GM12891 (cell line): ENCODE results near the gene IZUMO1.

ENCODE experiments used
- POLR2A ChIP-seq: IDR thresholded peaks from 2 replicates; pipeline ENCODE4 v1.6.1; 2011; ENCODE audit warnings: low read depth, low read length, control low read depth
- POLR2AphosphoS5 ChIP-seq: IDR thresholded peaks from 2 replicates; pipeline ENCODE4 v1.6.1; 2011; ENCODE audit warnings: low read depth, low read length, control low read depth
- SPI1 ChIP-seq: IDR thresholded peaks from 2 replicates; pipeline ENCODE4 v1.6.1; 2011; ENCODE audit warnings: low read depth, low read length, control low read depth
- TAF1 ChIP-seq: IDR thresholded peaks from 2 replicates; pipeline ENCODE4 v1.6.1; 2011; ENCODE audit warnings: low read depth, low read length, control low read depth

- TF ChIP-seq POLR2AphosphoS5, result no peak
- TF ChIP-seq POLR2A, result no peak
- no peak for TF ChIP-seq TAF1
- TF ChIP-seq SPI1, result no peak
These were observed at the start of gene IZUMO1 for GRCh38 chr19:48746738-48747575.
